Fibroblast of lung (primary cell): Measurements from ENCODE around the gene ZDHHC1.

ENCODE experiments used
- CTCF ChIP-seq, 2 donors: IDR thresholded peaks in 1 of 2; conservative IDR thresholded peaks in 1 of 2; 1 replicate in 1 of 2; 2 replicates in 1 of 2; pipeline ENCODE4 v1.5.1; 2011 to 2012; ENCODE audit warnings: low read length in 2 of 2, control low read depth in 1 of 2, inconsistent platforms in 1 of 2, low read depth in 1 of 2, mild to moderate bottlenecking in 1 of 2
- EZH2 ChIP-seq: IDR thresholded peaks from 2 replicates; pipeline ENCODE4 v1.5.1; 2012; ENCODE audit warnings: low read length, control low read depth, mild to moderate bottlenecking; ENCODE audit errors: missing control alignments

- no peak for TF ChIP-seq CTCF (conservative IDR thresholded peaks at IDR 0.05 in 1 of 2, IDR thresholded peaks at IDR 0.05 in 1 of 2; ENCODE audit: low read depth in 1 of 2, low read length in 2 of 2)
- TF ChIP-seq EZH2: no peak
Measured at GRCh38 chr16:67387479-67388079, 28.7 kb downstream of the ZDHHC1 start.
